OCI-LY7 (cell line): ENCODE data around the gene WDR86.

Experiments
- EZH2phosphoT487 ChIP-seq: fragments of 200-600 bp; sonication (generic); IDR thresholded peaks from 2 replicates; pipeline ENCODE4 v1.6.1; 2018; ENCODE audit warnings: low read depth, borderline replicate concordance, mild to moderate bottlenecking, mixed run types, antibody characterized with exemption, low read length, moderate library complexity, mixed read lengths
- TF ChIP-seq, protein P1 (sequence below): fragments of 200-600 bp; sonication (generic); conservative IDR thresholded peaks from 2 replicates; pipeline ENCODE4 v1.5.1; 2014; ENCODE audit warnings: mild to moderate bottlenecking, antibody characterized with exemption, low read length, moderate library complexity, mixed read lengths

DNA sequence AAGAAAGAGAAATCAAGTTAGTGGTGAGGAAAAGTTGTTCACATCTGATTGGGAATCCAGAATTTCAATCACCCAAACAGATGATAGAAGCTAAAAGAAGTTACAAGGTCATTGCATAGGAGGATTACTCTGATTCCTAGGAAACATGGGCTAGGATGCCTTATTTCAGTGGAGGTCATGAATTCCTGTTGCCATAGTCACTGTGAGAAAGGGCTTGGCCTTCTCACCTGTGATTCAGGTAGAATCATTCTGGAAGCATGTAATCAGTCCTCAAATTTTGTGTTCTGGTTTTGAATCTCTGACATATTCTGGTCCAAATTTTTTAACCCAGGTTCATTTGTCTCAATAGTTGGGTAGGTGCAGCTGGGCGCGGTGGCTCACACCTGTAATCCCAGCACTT is 72.5 kb downstream of the WDR86 start:
- TF ChIP-seq, protein P1, sequence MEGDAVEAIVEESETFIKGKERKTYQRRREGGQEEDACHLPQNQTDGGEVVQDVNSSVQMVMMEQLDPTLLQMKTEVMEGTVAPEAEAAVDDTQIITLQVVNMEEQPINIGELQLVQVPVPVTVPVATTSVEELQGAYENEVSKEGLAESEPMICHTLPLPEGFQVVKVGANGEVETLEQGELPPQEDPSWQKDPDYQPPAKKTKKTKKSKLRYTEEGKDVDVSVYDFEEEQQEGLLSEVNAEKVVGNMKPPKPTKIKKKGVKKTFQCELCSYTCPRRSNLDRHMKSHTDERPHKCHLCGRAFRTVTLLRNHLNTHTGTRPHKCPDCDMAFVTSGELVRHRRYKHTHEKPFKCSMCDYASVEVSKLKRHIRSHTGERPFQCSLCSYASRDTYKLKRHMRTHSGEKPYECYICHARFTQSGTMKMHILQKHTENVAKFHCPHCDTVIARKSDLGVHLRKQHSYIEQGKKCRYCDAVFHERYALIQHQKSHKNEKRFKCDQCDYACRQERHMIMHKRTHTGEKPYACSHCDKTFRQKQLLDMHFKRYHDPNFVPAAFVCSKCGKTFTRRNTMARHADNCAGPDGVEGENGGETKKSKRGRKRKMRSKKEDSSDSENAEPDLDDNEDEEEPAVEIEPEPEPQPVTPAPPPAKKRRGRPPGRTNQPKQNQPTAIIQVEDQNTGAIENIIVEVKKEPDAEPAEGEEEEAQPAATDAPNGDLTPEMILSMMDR = no peak
- TF ChIP-seq EZH2phosphoT487 = no peak
